Nephron progenitor cell (in vitro differentiated cells): Measurements from ENCODE around the gene PPME1.

Experiments used
- DNase-seq: peaks from one replicate; pipeline ENCODE4 v3.0.0; 2021
- H3K27ac Mint-ChIP-seq: 2 replicates; pipeline ENCODE4 v1.8.0; 2021; ENCODE audit warnings: mild to moderate bottlenecking, moderate library complexity, mixed read lengths
- H3K27me3 Mint-ChIP-seq: 2 replicates; pipeline ENCODE4 v1.8.0; 2021; ENCODE audit warnings: mild to moderate bottlenecking, low read depth, mixed read lengths; ENCODE audit not compliant: poor library complexity
- H3K36me3 Mint-ChIP-seq: 2 replicates; pipeline ENCODE4 v1.8.0; 2021; ENCODE audit warnings: low read depth, mixed read lengths
- H3K4me1 Mint-ChIP-seq: 2 replicates; pipeline ENCODE4 v1.8.0; 2021; ENCODE audit warnings: mixed read lengths
- H3K4me3 Mint-ChIP-seq: 2 replicates; pipeline ENCODE4 v1.8.0; 2021; ENCODE audit warnings: mild to moderate bottlenecking, moderate library complexity, mixed read lengths
- H3K9me3 Mint-ChIP-seq: 2 replicates; pipeline ENCODE4 v1.8.0; 2021; ENCODE audit warnings: mild to moderate bottlenecking, moderate library complexity, mixed read lengths
- CTCF ChIP-seq: fragments of 200-600 bp; sonication (generic); IDR thresholded peaks from 2 replicates; pipeline ENCODE4 v1.5.0; 2021; ENCODE audit warnings: antibody characterized with exemption

PPME1 gene

GRCh38 chr11:74279256-74279655 is 108.2 kb downstream of the PPME1 start:
- no peaks in the 10 kb centered on the region for H3K27me3 Mint-ChIP-seq
- H3K4me3 Mint-ChIP-seq, result no peak overlapping the region
- H3K36me3 Mint-ChIP-seq, result no peaks in the 10 kb centered on the region
- DNase-seq, result no peak
- no peaks in the 10 kb centered on the region for H3K9me3 Mint-ChIP-seq
- peaks cover 22% of the 10 kb centered on the region for H3K4me1 Mint-ChIP-seq
- TF ChIP-seq CTCF, result no peak
- H3K27ac Mint-ChIP-seq, result no peak overlapping the region

DNA sequence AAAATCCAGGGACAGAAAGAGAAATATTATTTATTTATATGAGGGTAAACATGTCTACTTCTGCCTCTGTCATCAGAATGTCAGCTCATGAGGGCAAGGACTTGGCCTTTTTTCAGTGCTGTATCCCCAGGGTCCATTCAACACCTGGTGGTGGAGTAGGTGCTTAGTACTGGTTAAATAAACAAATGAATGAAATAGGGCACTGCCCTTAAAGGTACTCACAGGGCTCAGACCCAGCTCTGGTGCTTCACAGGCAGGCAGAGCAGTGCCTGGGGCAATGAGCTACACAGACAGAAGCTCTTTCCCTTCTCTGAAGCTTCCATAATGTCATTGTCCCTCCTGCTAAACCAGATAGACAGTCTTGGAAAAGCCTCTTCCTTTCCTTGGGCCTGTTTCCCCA is 109.4 kb downstream of the PPME1 start:
- Mint-ChIP-seq H3K9me3 (no peaks in the 10 kb centered on the region), H3K4me1 (peaks cover 22% of the 10 kb centered on the region), H3K36me3 (no peaks in the 10 kb centered on the region)

GRCh38 chr11:74282421-74282820 is 111.3 kb downstream of the PPME1 start:
- DNase-seq, result no peak
- H3K9me3 Mint-ChIP-seq, result no peaks in the 10 kb centered on the region
- peaks cover 15% of the 10 kb centered on the region for H3K4me1 Mint-ChIP-seq
- H3K36me3 Mint-ChIP-seq, result no peaks in the 10 kb centered on the region
- H3K27me3 Mint-ChIP-seq, result no peaks in the 10 kb centered on the region
- no peak for TF ChIP-seq CTCF
- no peak overlapping the region for H3K4me3 Mint-ChIP-seq
- H3K27ac Mint-ChIP-seq, result no peak overlapping the region

More for the DNA sequence above, 109.4 kb downstream of the PPME1 start:
- Mint-ChIP-seq H3K27me3 (no peaks in the 10 kb centered on the region), H3K4me3 (no peak overlapping the region), H3K27ac (no peak overlapping the region)
- TF ChIP-seq CTCF, result no peak
- no peak for DNase-seq

DNA sequence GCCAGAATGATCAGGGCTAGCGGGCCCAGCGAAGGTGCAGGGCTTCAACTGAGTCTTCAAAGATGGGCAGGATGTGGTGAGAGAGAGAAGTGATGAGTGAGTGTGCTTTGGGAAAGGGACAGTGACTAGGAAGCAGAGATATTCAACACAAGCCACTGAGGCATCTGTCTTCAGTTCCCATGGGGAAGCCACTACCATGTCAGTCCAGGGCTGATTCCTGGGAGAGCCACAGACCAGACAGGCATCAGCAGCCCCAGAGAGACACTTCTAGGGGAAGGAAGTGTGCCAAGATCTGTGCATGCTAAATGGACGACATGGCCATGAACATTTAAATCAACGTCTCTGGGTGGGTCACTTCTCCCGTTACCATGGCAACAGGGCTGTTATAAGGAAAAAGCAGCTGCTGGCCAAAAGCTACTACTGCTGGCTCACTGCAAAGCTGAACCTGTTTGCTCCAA is 111.9 kb downstream of the PPME1 start:
- H3K27me3 Mint-ChIP-seq, result no peaks in the 10 kb centered on the region

DNA sequence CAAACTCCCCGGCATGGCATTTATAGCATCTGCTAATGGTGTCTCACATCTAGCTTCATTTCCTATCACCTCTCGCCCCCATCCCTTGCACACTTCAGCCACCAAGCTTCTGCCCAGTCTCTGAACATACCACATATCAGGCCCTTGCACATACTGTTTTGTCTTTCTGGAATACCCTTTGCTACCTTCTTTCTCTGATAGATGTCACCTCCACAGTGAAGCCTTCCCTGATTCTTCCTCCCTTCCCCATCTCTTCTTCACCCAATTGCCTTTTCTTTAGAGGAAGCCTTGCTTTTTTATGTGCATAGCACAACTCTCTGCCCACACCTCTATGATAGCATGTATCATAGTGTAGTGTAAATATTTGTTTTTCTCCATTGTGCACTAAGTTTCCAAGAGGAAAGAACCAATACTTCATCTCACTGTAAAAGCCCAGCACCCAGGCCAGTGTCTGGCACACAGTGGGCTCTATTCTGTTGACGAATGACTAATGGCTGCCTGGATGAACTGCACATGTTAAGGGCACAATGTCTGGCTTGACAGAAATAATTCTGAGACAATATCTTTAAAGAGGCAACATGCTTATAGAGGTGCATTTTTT is 112.6 kb downstream of the PPME1 start:
- Mint-ChIP-seq H3K36me3 (no peaks in the 10 kb centered on the region), H3K4me1 (peaks cover 6% of the 10 kb centered on the region), H3K27me3 (peaks cover 4% of the 10 kb centered on the region), H3K9me3 (no peaks in the 10 kb centered on the region), H3K4me3 (no peak overlapping the region), H3K27ac (no peak overlapping the region)
- DNase-seq, result no peak
- TF ChIP-seq CTCF, result no peak

More for the DNA sequence above, 111.9 kb downstream of the PPME1 start:
- no peak for TF ChIP-seq CTCF
- Mint-ChIP-seq H3K27ac (no peak overlapping the region), H3K9me3 (no peaks in the 10 kb centered on the region), H3K4me3 (no peak overlapping the region), H3K36me3 (no peaks in the 10 kb centered on the region), H3K4me1 (peaks cover 10% of the 10 kb centered on the region)
- DNase-seq, result no peak

GRCh38 chr11:74284466-74284865 is 113.4 kb downstream of the PPME1 start:
- H3K4me3 Mint-ChIP-seq, result no peak overlapping the region
- H3K9me3 Mint-ChIP-seq, result no peaks in the 10 kb centered on the region
- peaks cover 1% of the 10 kb centered on the region for H3K4me1 Mint-ChIP-seq
- no peak for DNase-seq
- no peak overlapping the region for H3K27ac Mint-ChIP-seq
- peaks cover 5% of the 10 kb centered on the region for H3K27me3 Mint-ChIP-seq
- no peak for TF ChIP-seq CTCF
- H3K36me3 Mint-ChIP-seq, result no peaks in the 10 kb centered on the region
